GM12892 (cell line): ENCODE results near the gene C1orf56.

ENCODE experiments used
- POLR2A ChIP-seq: IDR thresholded peaks from 2 replicates; pipeline ENCODE4 v1.6.1; 2011; ENCODE audit warnings: low read depth, low read length, control low read depth
- POLR2AphosphoS5 ChIP-seq: IDR thresholded peaks from 2 replicates; pipeline ENCODE4 v1.6.1; 2011; ENCODE audit warnings: low read depth, low read length, control low read depth
- TAF1 ChIP-seq: IDR thresholded peaks from 2 replicates; pipeline ENCODE4 v1.6.1; 2011; ENCODE audit warnings: low read depth, mild to moderate bottlenecking, control low read depth, low read length, borderline replicate concordance

GRCh38 chr1:151098126-151098525 is 50.6 kb downstream of the C1orf56 start:
- TF ChIP-seq POLR2A, result no peak
- TF ChIP-seq POLR2AphosphoS5, result no peak
- TF ChIP-seq TAF1, result no peak
